Type B pancreatic cell (in vitro differentiated cells): ENCODE data around the gene BACE2. TPM values are rescaled to one million over a fixed set of nuclear protein-coding genes. Genes with fewer than 3 reads are reported as not detected.

ENCODE experiments used
- DNase-seq: peaks from one replicate; pipeline ENCODE4 v3.0.0; 2021; ENCODE audit warnings: mixed read lengths; ENCODE audit not compliant: unreplicated experiment; ENCODE audit errors: extremely low spot score
- H3K27ac Mint-ChIP-seq: 2 replicates; pipeline ENCODE4 v1.8.0; 2021; ENCODE audit warnings: mild to moderate bottlenecking, mixed read lengths
- H3K27me3 Mint-ChIP-seq: 2 replicates; pipeline ENCODE4 v1.8.0; 2021; ENCODE audit warnings: mixed read lengths
- H3K36me3 Mint-ChIP-seq: 2 replicates; pipeline ENCODE4 v1.8.0; 2021; ENCODE audit warnings: mixed read lengths
- H3K4me1 Mint-ChIP-seq: one replicate; pipeline ENCODE4 v1.8.0; 2021; ENCODE audit warnings: mixed read lengths; ENCODE audit not compliant: unreplicated experiment
- H3K4me3 Mint-ChIP-seq: 2 replicates; pipeline ENCODE4 v1.8.0; 2021; ENCODE audit warnings: mild to moderate bottlenecking, mixed read lengths
- H3K9me3 Mint-ChIP-seq: 2 replicates; pipeline ENCODE4 v1.8.0; 2021; ENCODE audit warnings: mixed read lengths
- total RNA-seq: library from RNA; stranded (reverse); gene quantifications from 2 replicates; pipeline ENCODE4 v1.2.1, GENCODE V29; 2021; ENCODE audit warnings: low replicate concordance
- TF ChIP-seq, protein P1 (sequence below): fragments of 200-600 bp; sonication (generic); conservative IDR thresholded peaks from 2 replicates; pipeline ENCODE4 v1.5.0; 2021; ENCODE audit warnings: antibody characterized with exemption, mild to moderate bottlenecking

BACE2 gene
- total RNA-seq, 1 donor from 2014 or later: 29.8 TPM

DNA sequence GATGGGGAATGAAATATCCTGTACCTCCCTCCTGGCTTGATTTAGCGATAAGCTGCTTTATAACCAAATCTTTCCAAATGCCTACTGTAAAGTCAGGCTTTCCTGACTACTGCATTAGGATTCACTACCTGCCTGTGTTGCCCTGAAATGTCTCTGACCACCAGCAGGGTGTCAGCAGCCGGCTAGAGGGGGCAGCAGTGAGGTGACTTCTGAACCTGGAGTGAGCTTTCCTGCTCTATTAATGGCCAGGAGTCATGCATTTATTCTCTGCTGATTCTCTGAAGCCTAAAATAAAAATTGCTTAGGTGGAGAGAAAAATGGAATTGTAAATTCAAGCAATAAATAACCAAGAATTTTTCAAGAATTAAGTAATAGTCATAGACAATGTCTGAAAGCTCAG is 2.5 kb downstream of the BACE2 start:
- Mint-ChIP-seq H3K4me3 (peak overlapping the region; percentile 70), H3K27me3 (peaks cover 12% of the 10 kb centered on the region), H3K9me3 (no peaks in the 10 kb centered on the region), H3K27ac (no peak overlapping the region), H3K36me3 (no peaks in the 10 kb centered on the region), H3K4me1 (peaks cover 11% of the 10 kb centered on the region)
- TF ChIP-seq, protein P1, sequence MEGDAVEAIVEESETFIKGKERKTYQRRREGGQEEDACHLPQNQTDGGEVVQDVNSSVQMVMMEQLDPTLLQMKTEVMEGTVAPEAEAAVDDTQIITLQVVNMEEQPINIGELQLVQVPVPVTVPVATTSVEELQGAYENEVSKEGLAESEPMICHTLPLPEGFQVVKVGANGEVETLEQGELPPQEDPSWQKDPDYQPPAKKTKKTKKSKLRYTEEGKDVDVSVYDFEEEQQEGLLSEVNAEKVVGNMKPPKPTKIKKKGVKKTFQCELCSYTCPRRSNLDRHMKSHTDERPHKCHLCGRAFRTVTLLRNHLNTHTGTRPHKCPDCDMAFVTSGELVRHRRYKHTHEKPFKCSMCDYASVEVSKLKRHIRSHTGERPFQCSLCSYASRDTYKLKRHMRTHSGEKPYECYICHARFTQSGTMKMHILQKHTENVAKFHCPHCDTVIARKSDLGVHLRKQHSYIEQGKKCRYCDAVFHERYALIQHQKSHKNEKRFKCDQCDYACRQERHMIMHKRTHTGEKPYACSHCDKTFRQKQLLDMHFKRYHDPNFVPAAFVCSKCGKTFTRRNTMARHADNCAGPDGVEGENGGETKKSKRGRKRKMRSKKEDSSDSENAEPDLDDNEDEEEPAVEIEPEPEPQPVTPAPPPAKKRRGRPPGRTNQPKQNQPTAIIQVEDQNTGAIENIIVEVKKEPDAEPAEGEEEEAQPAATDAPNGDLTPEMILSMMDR: peak; percentile 81
- no peak for DNase-seq

DNA sequence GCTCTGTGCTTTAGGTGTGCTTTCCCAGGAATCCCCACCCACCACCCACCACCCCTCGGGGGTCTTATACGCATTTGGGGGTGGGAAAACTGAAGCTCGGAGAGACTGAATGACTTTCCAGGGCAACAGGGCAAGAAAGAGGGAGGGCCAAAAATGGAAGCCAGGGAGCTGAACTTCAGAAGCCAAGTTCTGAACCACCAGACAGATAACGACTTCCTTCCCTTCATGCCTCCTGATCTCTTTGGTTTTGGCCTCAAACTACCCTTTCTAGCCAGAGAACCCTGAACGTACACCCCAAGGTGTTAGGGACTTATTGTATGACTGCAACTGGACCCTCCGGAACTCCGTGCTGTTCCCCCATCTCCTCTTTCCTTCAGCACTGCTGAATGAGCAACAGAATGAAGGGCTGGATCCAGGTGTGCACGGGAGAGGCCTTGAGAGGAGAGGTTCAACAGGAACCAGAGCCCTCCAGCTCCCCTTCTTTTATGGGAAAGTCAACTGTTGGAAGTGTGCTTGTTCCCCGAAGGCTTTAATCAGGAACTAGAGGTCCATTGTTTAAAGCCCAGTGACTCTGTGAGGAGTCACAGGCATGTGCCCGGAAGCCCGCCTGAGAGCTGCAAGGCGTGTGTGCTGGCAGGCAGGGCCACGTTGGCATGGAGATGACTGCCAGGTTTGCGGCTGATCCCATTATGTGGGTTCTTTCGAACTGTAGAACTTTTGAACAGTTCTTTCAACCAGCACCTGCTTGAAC is 3.1 kb downstream of the BACE2 start:
- no peak overlapping the region for H3K4me3 Mint-ChIP-seq
- H3K27ac Mint-ChIP-seq: no peak overlapping the region
- peaks cover 12% of the 10 kb centered on the region for H3K27me3 Mint-ChIP-seq
- TF ChIP-seq, protein P1: no peak
- no peaks in the 10 kb centered on the region for H3K9me3 Mint-ChIP-seq
- peaks cover 11% of the 10 kb centered on the region for H3K4me1 Mint-ChIP-seq
- no peak for DNase-seq
- no peaks in the 10 kb centered on the region for H3K36me3 Mint-ChIP-seq

DNA sequence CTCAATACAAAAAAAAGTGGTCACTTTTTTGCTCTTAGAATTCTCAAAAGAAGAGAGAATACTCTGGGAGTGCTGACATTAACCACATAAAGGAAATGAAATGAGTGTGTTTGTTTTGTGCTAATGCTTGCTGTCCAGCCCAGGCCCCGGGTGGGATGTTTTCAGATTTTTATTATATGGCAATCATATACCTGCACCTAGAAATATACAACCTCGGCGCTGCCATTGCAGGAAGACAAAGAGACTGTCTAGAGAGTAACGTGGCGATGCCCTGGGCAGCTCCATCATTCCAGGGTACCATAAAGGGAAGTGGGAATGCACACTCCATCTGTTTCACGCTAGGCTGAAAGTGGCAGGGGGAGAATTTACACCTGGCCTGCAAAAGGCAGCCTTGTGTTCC is 7.1 kb downstream of the BACE2 start:
- H3K36me3 Mint-ChIP-seq: no peaks in the 10 kb centered on the region
- TF ChIP-seq, protein P1: no peak
- no peak overlapping the region for H3K27ac Mint-ChIP-seq
- H3K27me3 Mint-ChIP-seq: peaks cover 4% of the 10 kb centered on the region
- no peak for DNase-seq
- H3K4me3 Mint-ChIP-seq: no peak overlapping the region
- H3K9me3 Mint-ChIP-seq: no peaks in the 10 kb centered on the region
- H3K4me1 Mint-ChIP-seq: peaks cover 24% of the 10 kb centered on the region

DNA sequence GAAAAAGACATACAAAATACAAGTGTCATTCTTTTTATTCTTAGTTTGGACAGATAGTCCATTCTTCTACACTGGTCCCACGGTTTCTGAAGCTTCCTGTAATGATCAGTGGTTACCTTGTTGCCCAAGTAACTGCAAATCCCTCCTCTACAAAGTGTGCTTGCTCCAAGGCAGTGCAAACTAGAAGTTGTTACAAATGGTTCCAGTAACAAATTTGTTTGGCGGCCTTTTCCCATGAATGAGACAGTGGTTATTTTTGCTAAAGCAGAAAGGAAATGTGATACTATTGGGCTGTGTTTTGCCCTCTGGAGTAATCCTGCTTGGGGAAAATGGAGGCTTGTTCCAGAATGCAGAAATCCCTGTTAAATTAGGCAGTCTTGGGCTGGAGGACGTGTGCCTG is 8.9 kb downstream of the BACE2 start:
- TF ChIP-seq, protein P1: no peak
- Mint-ChIP-seq H3K4me3 (no peak overlapping the region), H3K27me3 (no peaks in the 10 kb centered on the region), H3K27ac (peak overlapping the region; percentile 35), H3K9me3 (peaks cover 5% of the 10 kb centered on the region), H3K36me3 (no peaks in the 10 kb centered on the region), H3K4me1 (peaks cover 20% of the 10 kb centered on the region)
- no peak for DNase-seq

DNA sequence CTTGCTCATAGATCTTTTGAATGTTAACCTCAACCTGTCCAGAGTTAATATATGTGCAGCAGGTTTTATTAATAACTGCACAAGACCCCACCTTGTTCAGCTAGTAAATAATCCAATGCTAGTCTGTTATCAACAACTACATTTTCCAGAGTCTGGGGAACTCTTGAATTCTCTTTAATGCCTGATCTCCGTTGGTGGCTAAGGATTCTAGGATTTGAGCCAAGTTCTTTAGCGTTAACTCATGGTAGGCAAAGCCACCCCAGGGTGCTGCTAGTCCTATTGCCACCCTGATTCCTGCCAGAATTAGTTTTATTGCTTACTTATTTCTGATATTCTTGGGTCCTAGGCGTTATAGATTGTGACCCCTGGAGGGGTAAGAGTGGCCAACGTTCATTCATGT is 12.8 kb downstream of the BACE2 start:
- Mint-ChIP-seq H3K4me1 (peaks cover 13% of the 10 kb centered on the region), H3K27ac (no peak overlapping the region), H3K9me3 (peaks cover 6% of the 10 kb centered on the region), H3K4me3 (no peak overlapping the region), H3K27me3 (no peaks in the 10 kb centered on the region), H3K36me3 (no peaks in the 10 kb centered on the region)
- no peak for DNase-seq
- TF ChIP-seq, protein P1: no peak
